ENCODE results near the gene UBE2H.

GRCh38 chr7:129797214-129797789 is 155.5 kb downstream of the UBE2H start:
- TF ChIP-seq ARNT (IDR thresholded peaks at IDR 0.05), result no peak
- TF ChIP-seq PKNOX1 (IDR thresholded peaks at IDR 0.05), result no peak
